ENCODE measurements around the gene STK36. TPM values are rescaled to one million over a fixed set of nuclear protein-coding genes. Genes with fewer than 3 reads are reported as not detected.

STK36 gene
- total RNA-seq, 1 experiment from 2014 or later: 38.7 TPM

DNA sequence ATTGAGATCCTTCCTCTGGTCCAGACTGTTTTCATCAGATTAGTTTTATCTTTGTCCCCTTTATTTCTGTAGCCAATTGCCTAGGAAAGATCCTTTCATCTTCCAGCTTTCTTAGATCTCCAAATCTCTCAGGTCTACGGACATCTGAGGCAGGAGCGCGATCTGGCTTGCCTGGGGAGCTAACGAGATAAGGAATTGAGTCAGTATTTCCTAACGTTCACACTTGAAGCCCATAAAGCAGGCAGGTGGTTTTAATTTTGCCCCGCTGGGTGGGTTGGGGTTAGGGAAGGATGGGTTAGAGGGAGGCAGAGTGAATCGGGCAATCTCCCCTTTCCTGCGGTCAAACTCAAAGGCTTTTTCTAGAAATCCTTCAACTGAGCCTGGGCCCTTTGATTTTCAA, 38.0 kb downstream of the STK36 start:
- Histone ChIP-seq H3K27ac (ENCODE audit: insufficient read length, low read depth, low read length) (no peak overlapping the region), H3K23ac (ENCODE audit: insufficient read length, low read depth, low read length) (no peak overlapping the region), H3K79me2 (ENCODE audit: insufficient read depth, low read length) (peaks cover 14% of the 10 kb centered on the region; the same call in 1 of the 2 replicates), H2BK15ac (ENCODE audit: low read depth, low read length) (no peak overlapping the region), H3K4ac (ENCODE audit: low read depth, low read length) (no peak overlapping the region), H3K14ac (ENCODE audit: insufficient read depth, low read length) (no peak overlapping the region), H4K20me1 (ENCODE audit: control insufficient read depth, insufficient read depth, insufficient read length) (no peaks in the 10 kb centered on the region), H2BK20ac (ENCODE audit: low read depth, low read length, poor library complexity, severe bottlenecking) (no peak overlapping the region), H3K27me3 (ENCODE audit: insufficient read depth, low read length) (no peaks in the 10 kb centered on the region), H3T11ph (ENCODE audit: low read length) (no peak overlapping the region), H3K4me1 (ENCODE audit: insufficient read depth, low read length) (no peaks in the 10 kb centered on the region), H2BK5ac (ENCODE audit: insufficient read length, low read length) (no peak overlapping the region), H3K9ac (ENCODE audit: extremely low read depth, insufficient read length, low read length) (no peak overlapping the region), H3K18ac (ENCODE audit: insufficient read length, low read depth, low read length) (no peak overlapping the region), H3K9me3 (ENCODE audit: control insufficient read depth, low read depth, low read length) (no peaks in the 10 kb centered on the region), H4K91ac (ENCODE audit: insufficient read length, low read depth, low read length) (no peak overlapping the region), H2BK120ac (ENCODE audit: low read depth, low read length, poor library complexity, severe bottlenecking) (no peak overlapping the region), H2AFZ (ENCODE audit: low read length) (no peak overlapping the region), H3K79me1 (ENCODE audit: insufficient read depth, low read depth, low read length, poor library complexity, severe bottlenecking) (peaks cover 8% of the 10 kb centered on the region), H4K5ac (ENCODE audit: insufficient read length, low read depth, low read length) (no peak overlapping the region), H4K8ac (replicated peaks; ENCODE audit: insufficient read length, low read depth, low read length) (no peak overlapping the region), H3K23me2 (ENCODE audit: insufficient read length, low read depth, low read length, poor library complexity, severe bottlenecking) (no peaks in the 10 kb centered on the region), H2BK12ac (ENCODE audit: insufficient read length, low read depth, low read length) (no peak overlapping the region), H3K4me2 (ENCODE audit: insufficient read depth, insufficient read length, low read length) (no peak overlapping the region), H2AK5ac (ENCODE audit: insufficient read length, low read length) (no peak overlapping the region), H3K56ac (ENCODE audit: insufficient read length, low read depth, low read length) (no peak overlapping the region)
- peaks cover 8 to 18% of the 10 kb centered on the region in 2 experiments for H3K4me1 Mint-ChIP-seq
- H3K27me3 Mint-ChIP-seq (ENCODE audit: low read depth): no peaks in the 10 kb centered on the region; the same call in 1 of the 2 replicates
- TF ChIP-seq, protein P1, sequence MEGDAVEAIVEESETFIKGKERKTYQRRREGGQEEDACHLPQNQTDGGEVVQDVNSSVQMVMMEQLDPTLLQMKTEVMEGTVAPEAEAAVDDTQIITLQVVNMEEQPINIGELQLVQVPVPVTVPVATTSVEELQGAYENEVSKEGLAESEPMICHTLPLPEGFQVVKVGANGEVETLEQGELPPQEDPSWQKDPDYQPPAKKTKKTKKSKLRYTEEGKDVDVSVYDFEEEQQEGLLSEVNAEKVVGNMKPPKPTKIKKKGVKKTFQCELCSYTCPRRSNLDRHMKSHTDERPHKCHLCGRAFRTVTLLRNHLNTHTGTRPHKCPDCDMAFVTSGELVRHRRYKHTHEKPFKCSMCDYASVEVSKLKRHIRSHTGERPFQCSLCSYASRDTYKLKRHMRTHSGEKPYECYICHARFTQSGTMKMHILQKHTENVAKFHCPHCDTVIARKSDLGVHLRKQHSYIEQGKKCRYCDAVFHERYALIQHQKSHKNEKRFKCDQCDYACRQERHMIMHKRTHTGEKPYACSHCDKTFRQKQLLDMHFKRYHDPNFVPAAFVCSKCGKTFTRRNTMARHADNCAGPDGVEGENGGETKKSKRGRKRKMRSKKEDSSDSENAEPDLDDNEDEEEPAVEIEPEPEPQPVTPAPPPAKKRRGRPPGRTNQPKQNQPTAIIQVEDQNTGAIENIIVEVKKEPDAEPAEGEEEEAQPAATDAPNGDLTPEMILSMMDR (conservative IDR thresholded peaks at IDR 0.05): no peak
- H3K9me3 Mint-ChIP-seq: peaks cover 0 to 4% of the 10 kb centered on the region in 2 experiments; a peak in 3 of 5 replicates
- no CpG with 5 or more reads among the region's 8 CpGs for whole genome bisulfite sequencing (ENCODE audit: extremely low coverage, insufficient read length, low lambda C conversion rate)
- peaks cover 0 to 6% (median 5%) of the 10 kb centered on the region in 3 experiments; a peak in 3 of 7 replicates for H3K36me3 Mint-ChIP-seq (ENCODE audit: insufficient read depth in 1 of 3, low read depth in 3 of 3)
- H3K4me3 Mint-ChIP-seq: peak overlapping the region; percentile 96 to 98
- peak overlapping the region in 1 of 3 experiments; percentile 53; a peak in 1 of 7 replicates for H3K27ac Mint-ChIP-seq
- DNase-seq: no peak

Data from H9 (cell line).